ENCODE measurements around the gene UNC79. TPM values are rescaled to one million over a fixed set of nuclear protein-coding genes. Genes with fewer than 3 reads are reported as not detected.

The UNC79 gene
- total RNA-seq, 1 donor from 2014 or later = 0.13 TPM

GRCh38 chr14:93725993-93726392 is 295.3 kb downstream of the UNC79 start:
- no peak overlapping the region for H3K27ac Mint-ChIP-seq
- ChIA-PET POLR2A (no interaction called here), CTCF (no interaction called here)
- intact Hi-C loops (cut with micrococcal nuclease) = no loop called here
- peaks cover 3% of the 10 kb centered on the region for H3K9me3 Mint-ChIP-seq
- ATAC-seq (ENCODE audit: low read depth) (no peak), DNase-seq (no peak)
- no peaks in the 10 kb centered on the region for H3K4me1 Mint-ChIP-seq
- no peaks in the 10 kb centered on the region for H3K27me3 Mint-ChIP-seq
- no peaks in the 10 kb centered on the region for H3K36me3 Mint-ChIP-seq (ENCODE audit: low read depth)
- H3K4me3 Mint-ChIP-seq = no peak overlapping the region
- no peak for TF ChIP-seq CTCF (IDR thresholded peaks at IDR 0.05)

GRCh38 chr14:93727039-93727740 is 296.5 kb downstream of the UNC79 start:
- no peak for ATAC-seq (ENCODE audit: low read depth)
- no peaks in the 10 kb centered on the region for H3K27me3 Mint-ChIP-seq
- DNase-seq = no peak
- TF ChIP-seq CTCF (IDR thresholded peaks at IDR 0.05) = no peak
- ChIA-PET POLR2A (no interaction called here), CTCF (no interaction called here)
- intact Hi-C loops (cut with micrococcal nuclease) = no loop called here
- no peak overlapping the region for H3K4me3 Mint-ChIP-seq
- no peaks in the 10 kb centered on the region for H3K4me1 Mint-ChIP-seq
- no peaks in the 10 kb centered on the region for H3K36me3 Mint-ChIP-seq (ENCODE audit: low read depth)
- peaks cover 3% of the 10 kb centered on the region for H3K9me3 Mint-ChIP-seq
- H3K27ac Mint-ChIP-seq = no peak overlapping the region

GRCh38 chr14:93727917-93728650 is 297.3 kb downstream of the UNC79 start:
- no peaks in the 10 kb centered on the region for H3K27me3 Mint-ChIP-seq
- ChIA-PET CTCF (no interaction called here), POLR2A (no interaction called here)
- no peak for ATAC-seq (ENCODE audit: low read depth)
- no peaks in the 10 kb centered on the region for H3K9me3 Mint-ChIP-seq
- intact Hi-C loops (cut with micrococcal nuclease) = no loop called here
- TF ChIP-seq CTCF (IDR thresholded peaks at IDR 0.05) = no peak
- H3K27ac Mint-ChIP-seq = no peak overlapping the region
- H3K4me1 Mint-ChIP-seq = no peaks in the 10 kb centered on the region
- no peaks in the 10 kb centered on the region for H3K36me3 Mint-ChIP-seq (ENCODE audit: low read depth)
- H3K4me3 Mint-ChIP-seq = no peak overlapping the region
- DNase-seq = no peak

GRCh38 chr14:93728651-93729016 is 297.9 kb downstream of the UNC79 start:
- Mint-ChIP-seq H3K27me3 (no peaks in the 10 kb centered on the region), H3K4me3 (no peak overlapping the region), H3K36me3 (ENCODE audit: low read depth) (no peaks in the 10 kb centered on the region), H3K27ac (no peak overlapping the region), H3K4me1 (no peaks in the 10 kb centered on the region), H3K9me3 (no peaks in the 10 kb centered on the region)
- POLR2A ChIA-PET = no interaction called here
- TF ChIP-seq CTCF (IDR thresholded peaks at IDR 0.05) = no peak
- CTCF ChIA-PET = no interaction called here
- DNase-seq (no peak), ATAC-seq (ENCODE audit: low read depth) (no peak)
- intact Hi-C loops (cut with micrococcal nuclease) = no loop called here

- ChIA-PET POLR2A (no interaction called here), CTCF (no interaction called here)
- no peaks in the 10 kb centered on the region for H3K4me1 Mint-ChIP-seq
- no peaks in the 10 kb centered on the region for H3K36me3 Mint-ChIP-seq (ENCODE audit: low read depth)
- intact Hi-C loops (cut with micrococcal nuclease) = no loop called here
- no peak overlapping the region for H3K27ac Mint-ChIP-seq
- no peak for ATAC-seq (ENCODE audit: low read depth)
- no peaks in the 10 kb centered on the region for H3K27me3 Mint-ChIP-seq
- DNase-seq = no peak
- no peak overlapping the region for H3K4me3 Mint-ChIP-seq
- TF ChIP-seq CTCF (IDR thresholded peaks at IDR 0.05) = no peak
- no peaks in the 10 kb centered on the region for H3K9me3 Mint-ChIP-seq
These were observed 299.3 kb downstream of the UNC79 start for GRCh38 chr14:93729993-93730392.

All from activated B cell treated with CpG ODN at 0.5 μM for 24 hours (primary cell).